Activated T-helper 17 cell treated with anti-CD3 and anti-CD28 coated beads, Interleukin-2, amount 50 U/mL, for 72 hours (primary cell): ENCODE data around the gene NKAPD1. TPM values are rescaled to one million over a fixed set of nuclear protein-coding genes. Genes with fewer than 3 reads are reported as not detected.

ENCODE experiments used
- total RNA-seq, 2 donors: library from RNA; stranded (reverse); gene quantifications; one replicate each; pipeline ENCODE4 v1.2.3, GENCODE V29; 2022

Gene NKAPD1
- total RNA-seq, 2 donors from 2014 or later, result 19.7 to 20.2 TPM

Other genes with a start within 250 kb of the NKAPD1 start
- 10 to 100 TPM; 33.9 to 39.5 TPM for gene ALG9, start 202.7 kb upstream of the NKAPD1 start, total RNA-seq
- gene FDXACB1, start 195.1 kb upstream of the NKAPD1 start, total RNA-seq, result 1 to 10 TPM; 3.7 to 7.1 TPM
- gene CFAP68, start 194.8 kb upstream of the NKAPD1 start, total RNA-seq, result 10 to 100 TPM; 19.5 to 22.4 TPM
- gene CRYAB, start 162.5 kb upstream of the NKAPD1 start, total RNA-seq, result not detected
- under 1 TPM in 1 of 2 donors, not detected in 1; 0.32 TPM for gene HSPB2, start 161.6 kb upstream of the NKAPD1 start, total RNA-seq
- not detected for gene C11orf52, start 155.4 kb upstream of the NKAPD1 start, total RNA-seq
- gene DIXDC1, start 137.0 kb upstream of the NKAPD1 start, total RNA-seq, result 10 to 100 TPM; 11.3 to 27.4 TPM
- 10 to 100 TPM; 27.4 to 49.1 TPM for gene DLAT, start 48.9 kb upstream of the NKAPD1 start, total RNA-seq
- gene PIH1D2, start 282 bp upstream of the NKAPD1 start, total RNA-seq, result under 1 TPM; 0.54 to 0.87 TPM
- gene TIMM8B, start 12.5 kb downstream of the NKAPD1 start, total RNA-seq, result 10 to 100 TPM; 26.6 to 42.6 TPM
- 100 to 1,000 TPM in 1 of 2 donors, 10 to 100 TPM in 1; 75.4 to 101 TPM for gene SDHD, start 12.6 kb downstream of the NKAPD1 start, total RNA-seq
- gene IL18, start 89.8 kb downstream of the NKAPD1 start, total RNA-seq, result not detected
- under 1 TPM; 0.24 to 0.99 TPM for gene TEX12, start 93.1 kb downstream of the NKAPD1 start, total RNA-seq
- 1 to 10 TPM; 2.4 to 5.0 TPM for gene BCO2, start 101.2 kb downstream of the NKAPD1 start, total RNA-seq
- 10 to 100 TPM; 24.1 to 31.0 TPM for gene PTS, start 152.1 kb downstream of the NKAPD1 start, total RNA-seq
- gene PLET1, start 186.6 kb downstream of the NKAPD1 start, total RNA-seq, result not detected